ENCODE data around the gene TRIM42. TPM values are rescaled to one million over a fixed set of nuclear protein-coding genes. Genes with fewer than 3 reads are reported as not detected.

The TRIM42 gene
- polyA plus RNA-seq, 2 of the 4 experiments (the other 2 are of a cell fraction), result not detected

DNA sequence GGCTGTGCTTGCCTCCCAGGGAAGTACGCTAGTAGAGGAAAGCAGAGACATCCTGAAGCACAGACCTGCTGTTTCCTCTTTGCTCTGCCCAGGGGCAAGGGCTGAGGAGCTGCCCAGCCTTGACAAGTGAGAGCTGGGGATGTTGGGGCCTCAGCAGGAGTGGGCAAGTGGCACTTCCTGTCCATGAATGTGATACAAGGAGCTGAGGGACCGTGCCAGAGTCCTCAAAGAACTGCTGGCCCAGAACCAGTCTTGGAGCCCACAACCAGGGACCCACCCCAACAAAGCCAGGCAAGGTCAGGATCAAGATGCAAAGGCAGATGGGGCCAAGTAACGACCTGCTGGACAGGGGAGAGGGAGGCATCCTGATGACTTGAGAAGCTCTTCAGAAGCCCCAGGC is 70.3 kb downstream of the TRIM42 start:
- Histone ChIP-seq H3K4me2 (no peak overlapping the region), H3K4me3 (no peak overlapping the region), H3K9me3 (no peaks in the 10 kb centered on the region), H3K27ac (no peak overlapping the region), H3K4me1 (no peaks in the 10 kb centered on the region)
- ATAC-seq, result no peak
- TF ChIP-seq, protein P1, sequence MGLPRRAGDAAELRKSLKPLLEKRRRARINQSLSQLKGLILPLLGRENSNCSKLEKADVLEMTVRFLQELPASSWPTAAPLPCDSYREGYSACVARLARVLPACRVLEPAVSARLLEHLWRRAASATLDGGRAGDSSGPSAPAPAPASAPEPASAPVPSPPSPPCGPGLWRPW (IDR thresholded peaks at IDR 0.05), result no peak
- TF ChIP-seq, protein P2, sequence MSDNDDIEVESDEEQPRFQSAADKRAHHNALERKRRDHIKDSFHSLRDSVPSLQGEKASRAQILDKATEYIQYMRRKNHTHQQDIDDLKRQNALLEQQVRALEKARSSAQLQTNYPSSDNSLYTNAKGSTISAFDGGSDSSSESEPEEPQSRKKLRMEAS (IDR thresholded peaks at IDR 0.05), result no peak
- no peak for TF ChIP-seq SMC3 (IDR thresholded peaks at IDR 0.05)
- no peak for DNase-seq (ENCODE audit: low read depth in 1 of 2, low spot score in 1 of 2)
- WGBS (ENCODE audit: missing lambda C conversion rate), result 0% methylated on average over 1 of the region's 3 CpGs
- ChIA-PET POLR2A (no interaction called here), CTCF (no interaction called here)
- FAIRE-seq, result no peak

DNA sequence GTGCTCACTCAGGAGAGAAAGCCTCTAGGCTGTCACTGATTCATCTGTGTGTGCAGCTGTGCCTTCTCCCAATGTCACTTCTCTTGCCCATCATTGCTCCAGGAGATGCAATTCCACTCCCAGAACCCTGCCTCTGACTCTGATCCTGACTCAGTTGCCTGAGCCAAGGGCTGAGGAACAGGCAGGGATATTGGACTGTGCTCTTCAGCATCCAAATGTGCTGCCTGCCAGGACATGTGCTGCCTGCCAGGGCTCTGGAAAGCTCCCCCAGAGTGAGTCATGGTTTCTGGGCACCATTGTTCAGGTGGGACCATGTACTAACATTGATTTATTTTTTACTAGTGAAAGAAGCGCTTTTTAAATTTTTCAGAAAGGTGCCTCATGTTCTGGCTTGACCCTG is 71.0 kb downstream of the TRIM42 start:
- ATAC-seq (no peak), FAIRE-seq (no peak), DNase-seq (ENCODE audit: low read depth in 1 of 2, low spot score in 1 of 2) (no peak)
- POLR2A ChIA-PET, result no interaction called here
- no peak overlapping the region for H3K4me3 ChIP-seq
- 0% methylated on average over 1 of the region's 1 CpG for whole genome bisulfite sequencing (ENCODE audit: missing lambda C conversion rate)
- CTCF ChIA-PET, result no interaction called here
- no peak overlapping the region for H3K4me2 ChIP-seq
- H3K27ac ChIP-seq, result no peak overlapping the region
- H3K9me3 ChIP-seq, result no peaks in the 10 kb centered on the region
- H3K4me1 ChIP-seq, result no peaks in the 10 kb centered on the region
- TF ChIP-seq MAFK (IDR thresholded peaks at IDR 0.05; ENCODE audit: partially characterized antibody) (no peak), HOXB13 (CRISPR knock-in tag; IDR thresholded peaks at IDR 0.05; ENCODE audit: low read depth) (no peak), HOXA7 (CRISPR knock-in tag; IDR thresholded peaks at IDR 0.05) (no peak), ZSCAN20 (CRISPR knock-in tag; IDR thresholded peaks at IDR 0.05) (no peak)
